Activated CD4-positive, alpha-beta T cell treated with anti-CD3 and anti-CD28 coated beads for 48 hours (primary cell): Measurements from ENCODE around the gene IDH3A.
A peak's percentile ranks its signal among the peaks of the same experiment; 100 is the strongest.

Source experiments
- DNase-seq: peaks from one replicate; pipeline ENCODE4 v3.0.0-alpha.2; 2020

The IDH3A gene

DNA sequence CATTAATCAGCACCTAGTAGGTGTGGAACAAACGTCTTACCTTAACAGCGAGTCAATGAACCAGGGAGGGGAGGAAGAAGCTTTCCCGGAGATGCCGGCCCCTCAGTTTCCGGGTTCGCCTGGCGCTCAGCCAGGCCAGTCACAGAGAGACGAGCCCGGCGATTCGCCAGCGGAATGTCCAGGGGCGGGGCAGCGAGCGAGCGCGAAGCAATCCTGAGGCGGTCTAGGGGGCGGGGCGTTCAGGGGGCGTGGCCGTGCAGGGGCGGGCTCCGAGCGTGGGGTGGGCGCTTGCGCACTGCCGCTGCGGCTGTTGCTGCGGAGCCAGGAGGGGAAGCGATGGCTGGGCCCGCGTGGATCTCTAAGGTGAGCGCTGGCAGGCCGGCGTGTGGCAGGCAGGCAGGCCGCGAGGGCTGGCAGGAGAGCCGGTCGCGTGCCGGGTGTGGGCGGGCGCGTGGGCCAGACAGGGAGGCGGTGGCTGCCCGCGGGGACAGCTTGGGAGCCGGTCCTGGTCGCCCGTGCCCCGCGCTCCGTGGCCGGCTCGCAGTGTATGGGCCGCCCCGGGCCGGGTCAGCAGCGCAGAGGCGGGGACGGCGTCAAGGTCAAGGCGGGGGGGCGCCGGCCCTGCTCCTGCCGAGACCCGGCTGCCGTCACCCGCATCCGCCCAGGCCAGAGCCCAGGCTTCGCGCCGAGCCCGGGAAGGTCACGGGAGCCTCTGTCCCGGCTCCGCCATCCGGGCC lies at the start of gene IDH3A:
Gene IDH3A, plus strand, starts transcription at position 295 of the 737 bp plus-strand sequence. Its CDS starts 42 bp downstream, at position 337.
- peak; percentile 100 for DNase-seq

DNA sequence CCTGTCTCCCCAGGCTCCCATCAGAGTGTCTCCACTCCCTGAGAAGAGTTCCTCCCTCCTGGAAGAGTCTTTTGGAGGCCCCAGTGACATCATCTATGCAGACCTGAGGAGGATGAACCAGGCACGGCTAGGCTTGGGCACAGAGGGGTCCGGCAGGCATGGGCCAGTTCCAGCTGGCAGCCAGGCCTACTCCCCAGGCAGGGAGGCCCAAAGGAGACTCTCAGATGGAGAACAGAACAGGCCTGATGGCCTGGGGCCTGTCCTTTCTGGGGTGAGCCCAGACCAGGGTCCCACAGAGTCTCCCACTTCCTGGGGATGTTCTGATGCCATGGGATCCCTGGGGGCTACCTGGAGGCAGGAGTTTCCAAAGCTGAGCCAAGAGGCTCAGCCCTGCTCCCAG lies 48.3 kb upstream of the IDH3A start:
- no peak for DNase-seq

DNA sequence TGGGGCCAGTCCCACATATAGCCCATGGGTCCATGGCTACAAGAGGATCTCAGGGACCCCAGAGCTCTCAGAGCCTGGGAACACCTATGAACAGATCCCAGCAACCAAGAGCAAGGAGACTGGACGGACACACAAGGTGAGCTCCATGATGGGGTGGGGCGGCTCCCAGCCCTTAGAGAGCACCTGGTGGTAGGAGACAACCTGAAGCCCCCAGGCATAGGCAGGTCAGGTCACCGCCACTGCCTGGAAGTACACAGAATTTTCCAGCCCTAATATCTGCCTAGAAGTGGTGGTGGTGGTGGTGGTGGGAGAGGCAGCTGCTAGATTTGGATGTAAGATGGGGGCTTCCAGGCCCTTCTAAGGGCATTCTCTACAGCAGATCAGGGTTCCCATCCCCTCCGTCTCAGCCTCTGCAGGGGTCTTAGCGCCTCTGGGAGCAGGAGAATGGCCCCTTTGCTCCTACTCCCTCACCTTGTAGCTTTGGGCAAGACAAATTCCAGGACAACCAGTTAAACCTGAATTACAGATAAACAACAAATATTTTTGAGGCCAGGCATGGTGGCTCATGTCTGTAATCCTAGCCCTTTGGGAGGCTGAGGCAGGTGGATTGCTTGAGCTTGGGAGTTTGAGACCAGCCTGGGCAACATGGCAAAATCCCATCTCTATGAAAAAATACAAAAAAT lies 47.6 kb upstream of the IDH3A start:
- no peak for DNase-seq

DNA sequence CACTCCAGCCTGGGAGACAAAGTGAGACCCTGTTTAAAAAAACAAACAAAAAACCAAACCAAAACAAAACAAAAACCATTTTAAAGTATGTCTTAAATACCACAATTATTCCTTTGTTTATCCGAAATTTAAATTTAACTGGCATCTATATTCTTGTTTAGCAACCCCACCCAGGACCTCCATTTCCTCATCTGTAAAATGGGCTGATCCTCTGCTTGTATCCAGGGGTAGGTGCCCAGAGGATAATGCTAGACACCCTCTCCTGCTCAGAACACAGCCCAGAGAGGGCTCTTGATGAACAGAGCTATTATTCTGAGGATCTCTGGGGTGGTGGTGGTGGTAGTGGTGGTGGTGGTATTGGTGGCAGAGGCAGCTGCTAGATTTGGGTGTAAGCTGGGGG lies 47.0 kb upstream of the IDH3A start:
- DNase-seq = no peak

DNA sequence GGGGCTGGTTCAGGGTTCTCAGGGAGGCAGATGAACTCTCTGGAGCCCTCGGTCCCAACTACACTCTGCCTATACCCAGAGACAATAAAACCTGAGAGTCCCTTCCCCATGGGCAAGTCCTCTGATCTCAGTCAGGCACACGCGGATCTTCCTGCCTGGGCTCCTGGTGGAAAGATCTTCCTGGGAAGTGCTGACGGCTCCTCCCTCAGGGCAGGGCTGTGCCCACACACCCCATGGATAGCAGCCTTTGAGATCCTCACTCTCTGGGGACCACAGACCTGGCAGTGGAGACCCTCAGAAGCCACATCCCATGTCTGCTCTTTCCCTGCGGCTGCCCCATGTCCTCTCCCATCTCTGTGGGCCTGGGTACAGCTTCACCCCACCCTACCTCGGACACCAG lies 46.4 kb upstream of the IDH3A start:
- DNase-seq = no peak

DNA sequence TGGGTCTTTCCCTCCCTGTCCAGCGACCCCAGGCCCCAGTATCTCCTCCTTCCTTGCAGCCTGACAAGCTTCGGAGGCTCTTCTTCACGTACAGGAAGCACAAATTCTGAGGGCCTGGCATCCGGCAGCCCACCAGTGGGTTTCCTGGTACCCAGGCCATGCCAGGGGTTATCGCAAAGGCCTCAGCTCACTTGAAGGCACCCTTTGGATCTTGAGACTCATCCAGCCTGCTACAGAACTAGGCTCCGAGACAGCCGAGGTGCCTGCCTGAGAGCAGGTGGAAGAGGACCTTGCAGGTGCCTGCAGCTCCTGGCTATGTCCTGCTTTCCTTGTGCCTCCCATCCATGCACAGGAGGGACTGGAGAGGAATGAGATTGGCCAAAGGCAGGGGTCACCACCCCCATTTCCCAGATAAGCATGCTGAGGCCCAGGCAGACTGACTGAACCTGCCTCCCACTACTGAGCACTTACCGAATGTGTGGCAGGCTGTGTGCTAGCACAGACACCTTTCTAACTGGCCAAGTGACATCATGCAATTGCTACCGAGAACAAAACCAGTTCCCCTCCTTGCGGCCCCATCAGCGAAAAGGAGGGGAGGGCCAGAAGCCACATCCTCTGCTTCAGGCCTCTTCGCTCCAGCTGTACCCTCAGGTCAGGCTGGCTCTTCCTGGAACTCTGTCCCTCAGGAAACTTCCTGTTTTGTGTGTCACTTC lies 45.6 kb upstream of the IDH3A start:
- peak; percentile 75 for DNase-seq

DNA sequence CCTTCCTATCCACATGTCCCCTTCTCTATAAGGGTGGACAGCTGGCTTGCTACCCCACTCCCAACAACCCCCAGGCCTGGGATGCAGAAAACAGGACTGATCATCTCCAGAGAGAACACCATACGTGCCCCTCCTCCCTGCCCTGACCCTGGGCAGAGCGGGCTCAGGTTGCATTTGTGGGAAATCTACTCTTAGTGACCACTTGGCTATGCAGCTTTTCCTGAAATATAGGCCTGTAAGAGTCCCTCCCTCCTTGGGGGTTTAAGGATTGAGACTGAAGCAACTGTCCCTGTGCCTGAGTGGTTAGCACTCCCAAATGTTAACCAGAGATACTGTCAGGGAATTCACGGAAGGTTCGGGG lies 45.1 kb upstream of the IDH3A start:
- no peak for DNase-seq

DNA sequence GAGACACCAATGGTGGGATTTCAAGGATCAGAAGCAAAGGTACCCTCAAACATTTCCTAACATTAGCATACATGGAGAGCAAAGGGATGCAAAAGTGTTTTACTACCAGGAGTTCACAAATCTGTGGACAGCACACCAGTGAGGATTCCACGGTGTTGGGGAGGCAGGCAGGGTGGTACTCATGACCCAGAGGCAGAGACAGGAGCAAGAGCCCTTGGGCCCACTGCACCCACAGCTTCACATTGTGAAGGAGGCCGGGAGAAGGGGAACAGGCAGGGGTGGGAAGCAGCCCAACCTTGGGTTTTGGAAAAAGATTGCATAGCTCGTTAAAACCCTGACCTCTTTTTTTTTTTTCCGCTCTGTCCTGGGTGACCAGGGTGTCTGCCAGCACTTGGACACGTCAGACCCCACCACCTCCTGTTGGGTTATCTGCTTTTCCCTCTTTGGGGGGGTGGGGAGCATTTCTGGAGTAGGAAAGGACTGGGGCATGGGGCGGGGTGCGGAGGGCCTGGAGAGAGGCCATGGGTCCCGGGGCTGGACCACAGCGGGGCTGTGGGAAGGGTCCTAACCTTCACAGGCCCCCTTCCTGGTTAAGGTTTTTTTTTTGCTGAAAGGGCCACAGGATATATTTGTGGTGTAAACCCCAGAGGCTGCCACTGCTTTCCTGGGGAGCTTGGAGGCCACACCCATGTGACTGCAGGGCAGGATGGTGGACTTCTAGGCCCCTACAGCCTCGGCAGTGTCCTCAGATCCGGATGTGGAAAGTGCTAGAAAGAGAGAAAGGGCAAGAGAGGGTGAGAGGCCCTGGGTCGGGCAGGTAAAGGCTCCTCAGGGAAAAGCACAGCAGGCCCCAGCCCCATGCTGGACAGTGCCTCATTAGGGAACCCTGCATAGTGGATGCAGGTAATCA lies 44.3 kb upstream of the IDH3A start:
- DNase-seq = no peak

DNA sequence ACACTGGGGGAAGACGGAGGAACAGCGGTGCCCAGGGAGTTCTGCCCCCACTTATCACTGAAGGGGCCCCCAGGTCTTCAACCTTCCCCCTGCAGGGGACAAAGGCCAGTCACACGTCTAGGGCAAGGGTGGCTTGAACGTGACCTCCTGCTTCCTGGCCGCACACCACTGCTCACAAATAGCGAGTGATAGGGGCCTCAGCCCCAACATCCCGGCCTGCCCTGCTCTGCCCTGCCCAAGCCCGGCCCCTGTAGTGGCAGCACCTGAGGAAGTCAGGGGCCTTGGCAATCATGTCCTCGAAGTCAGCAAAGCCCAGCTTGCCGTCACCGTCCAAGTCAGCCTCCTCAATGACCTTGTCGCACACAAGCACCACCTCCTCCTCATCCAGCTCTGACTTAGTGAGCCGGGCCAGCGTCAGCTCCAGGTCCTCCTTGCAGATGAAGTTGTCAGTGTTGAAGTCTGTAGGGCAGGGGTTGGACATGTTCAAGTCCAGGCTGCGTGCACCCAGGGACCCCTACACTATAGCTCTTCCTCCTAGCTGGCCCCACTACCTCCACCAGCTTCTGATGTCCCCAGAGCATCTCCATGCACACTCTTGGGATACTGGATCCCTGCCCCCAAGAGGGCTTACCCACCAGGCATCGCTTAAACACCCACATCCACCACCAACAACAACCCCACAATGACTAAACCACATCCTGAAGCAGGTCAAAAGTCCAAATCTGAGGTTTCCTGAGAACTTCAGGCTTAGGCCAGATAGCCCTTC lies 43.5 kb upstream of the IDH3A start:
- no peak for DNase-seq

DNA sequence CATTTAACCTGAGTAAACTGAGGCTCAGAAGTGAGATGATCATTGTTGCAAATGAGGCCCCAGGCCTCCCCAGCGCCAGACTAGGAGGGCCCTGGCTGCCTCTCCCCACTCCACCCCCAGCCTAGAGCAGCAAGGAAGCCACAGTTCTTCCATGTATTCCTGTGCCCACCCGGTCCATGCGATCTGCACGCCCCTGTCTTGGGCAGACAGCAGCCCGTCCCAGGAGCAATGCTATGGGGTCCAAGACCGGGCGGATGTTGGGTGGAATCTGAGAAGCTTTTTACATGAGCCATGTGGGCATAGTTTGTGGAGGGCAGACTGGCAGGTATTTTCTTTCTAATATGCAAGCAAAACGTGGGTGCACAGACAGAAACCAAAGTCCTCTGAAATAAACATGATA lies 41.7 kb upstream of the IDH3A start:
- DNase-seq = no peak

DNA sequence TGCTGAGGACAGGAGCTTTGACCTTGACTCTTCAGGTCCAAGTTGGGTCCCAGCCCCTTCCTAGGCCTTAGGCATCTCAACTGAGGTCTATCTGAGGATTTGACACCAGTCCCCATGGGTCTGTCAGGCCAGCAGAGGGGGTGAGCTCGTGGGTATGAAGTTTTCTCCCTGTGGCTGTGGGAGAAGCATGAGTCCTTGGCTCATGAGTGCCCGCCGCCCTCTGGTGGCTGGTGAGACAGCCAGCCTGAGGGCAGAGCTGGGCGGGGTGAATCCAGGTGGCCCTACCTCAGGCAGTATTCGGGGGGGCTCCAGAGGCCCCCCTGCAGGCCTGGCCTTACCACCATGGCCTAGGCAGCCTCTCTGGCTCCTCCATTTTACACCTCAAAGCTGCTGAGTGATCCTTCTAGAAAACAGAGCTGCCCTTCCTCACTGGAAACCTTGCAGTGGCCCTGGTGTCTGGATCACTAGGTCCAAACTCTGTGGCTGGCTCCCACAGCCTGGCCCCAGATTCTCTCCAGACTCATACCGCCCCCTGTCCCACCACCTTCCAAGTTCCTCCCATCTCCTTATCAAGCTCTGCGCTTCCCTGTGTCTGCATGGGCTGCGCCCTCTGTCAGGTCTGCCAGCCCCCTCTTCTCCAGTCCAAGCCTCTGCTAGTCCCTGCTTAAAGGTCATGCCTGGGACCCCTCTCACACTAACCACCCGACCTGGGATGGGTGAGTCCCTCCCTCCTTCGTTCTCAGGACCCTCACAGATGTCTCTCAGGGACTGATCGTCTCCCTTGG lies 40.7 kb upstream of the IDH3A start:
- peak; percentile 89 for DNase-seq

DNA sequence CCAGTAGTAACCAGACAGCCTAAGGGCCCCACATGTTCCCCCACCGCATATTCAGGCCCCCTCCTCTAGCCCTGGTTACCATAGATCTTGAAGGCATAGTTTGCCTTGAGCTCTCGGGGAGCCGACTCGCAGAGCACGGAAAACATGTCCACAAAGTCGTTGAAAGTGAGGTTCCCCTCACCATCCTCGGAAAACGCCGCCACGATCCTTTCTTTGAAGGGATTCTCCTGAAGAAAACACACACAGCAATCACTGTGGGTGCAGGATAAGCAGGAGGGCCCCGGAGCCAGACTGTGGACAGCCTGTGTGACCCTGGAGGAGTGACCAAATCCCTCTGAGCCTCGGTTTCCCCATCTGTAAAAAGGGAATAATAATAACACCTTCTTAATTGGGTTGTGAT lies 40.0 kb upstream of the IDH3A start:
- DNase-seq = no peak

DNA sequence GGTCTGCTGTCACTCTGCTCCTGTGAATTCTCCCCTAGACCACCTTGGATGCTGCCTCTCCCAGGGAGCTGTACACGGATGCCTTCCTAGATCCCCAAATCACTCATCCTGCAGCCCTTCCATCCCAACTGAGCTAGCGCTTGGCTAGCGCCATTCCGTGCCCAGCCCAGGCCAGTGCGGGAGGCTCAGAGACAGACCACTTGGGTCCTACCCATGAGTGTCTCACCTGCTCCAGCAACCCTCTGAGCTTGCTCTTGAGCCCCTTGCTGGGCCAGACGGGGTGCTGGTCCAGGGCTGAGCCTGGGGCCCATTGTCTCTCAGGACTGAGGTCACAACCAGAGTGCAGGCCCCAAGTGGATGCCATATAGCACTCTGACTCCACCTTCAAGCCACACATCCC lies 39.1 kb upstream of the IDH3A start:
- DNase-seq = no peak

DNA sequence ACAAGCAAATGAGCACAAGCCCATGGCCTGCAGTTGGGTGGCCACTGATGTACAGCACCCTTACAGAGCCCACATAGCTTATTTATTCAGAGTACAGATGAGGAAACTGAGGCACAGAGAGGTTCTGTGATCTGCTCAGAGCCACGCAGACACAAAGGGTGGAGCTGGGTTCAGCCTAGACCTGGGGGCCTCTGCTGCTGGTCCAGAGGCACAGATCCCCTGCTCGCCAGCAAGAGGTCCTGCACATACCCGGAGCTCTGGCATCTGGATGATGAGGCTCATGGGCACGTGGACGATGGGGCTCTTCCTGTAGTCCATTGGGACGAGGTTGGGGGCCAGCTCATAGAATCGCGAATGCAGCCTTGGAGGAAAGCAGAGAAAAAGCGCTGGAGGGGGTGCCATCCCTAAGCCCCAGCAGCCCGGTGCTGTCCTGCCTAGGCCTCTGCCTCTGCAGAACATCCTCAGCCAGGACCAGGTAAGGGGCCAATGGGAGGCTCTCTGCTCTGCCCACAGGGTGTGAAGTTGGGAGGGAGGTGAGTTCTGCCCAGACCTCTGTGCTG lies 38.2 kb upstream of the IDH3A start:
- DNase-seq = no peak

DNA sequence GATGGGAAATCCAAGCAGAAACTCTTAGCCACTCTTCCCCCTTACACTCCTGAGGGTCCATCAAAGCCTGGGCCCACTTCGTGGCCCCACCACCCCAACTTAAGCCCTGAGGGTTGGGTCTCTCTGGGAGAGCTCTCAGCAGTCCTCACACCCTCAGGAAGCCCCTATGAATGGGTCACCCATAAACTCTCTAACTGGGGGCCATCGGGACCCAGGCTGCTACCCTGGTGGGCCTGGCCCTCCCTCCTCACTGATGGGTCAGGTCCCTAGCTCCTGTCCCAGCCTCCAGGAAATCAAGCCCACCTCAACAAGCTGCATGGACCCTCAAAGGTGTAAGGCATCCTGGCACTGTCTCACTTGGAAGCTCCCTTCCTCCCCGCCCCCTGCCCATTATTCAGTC lies 37.4 kb upstream of the IDH3A start:
- DNase-seq = no peak

DNA sequence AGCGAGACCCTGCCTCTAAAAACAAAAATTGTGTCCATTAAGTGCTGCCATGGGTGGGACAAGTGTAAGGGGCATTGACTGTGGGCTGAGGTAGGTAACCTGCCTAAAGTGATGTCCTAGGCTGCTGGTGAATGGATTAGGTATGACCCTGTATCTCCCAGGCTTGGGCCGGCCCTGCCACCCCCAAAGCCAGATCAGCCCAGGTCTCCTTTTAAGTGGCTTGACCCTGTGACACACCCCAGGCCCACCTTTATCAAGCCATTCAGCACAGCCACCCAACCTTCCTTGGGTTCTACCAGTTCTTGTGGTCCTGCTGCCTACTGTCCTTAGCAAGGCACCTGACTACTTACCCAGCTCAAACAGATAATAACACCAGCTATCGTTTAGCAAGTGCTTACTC lies 36.6 kb upstream of the IDH3A start:
- DNase-seq = no peak

DNA sequence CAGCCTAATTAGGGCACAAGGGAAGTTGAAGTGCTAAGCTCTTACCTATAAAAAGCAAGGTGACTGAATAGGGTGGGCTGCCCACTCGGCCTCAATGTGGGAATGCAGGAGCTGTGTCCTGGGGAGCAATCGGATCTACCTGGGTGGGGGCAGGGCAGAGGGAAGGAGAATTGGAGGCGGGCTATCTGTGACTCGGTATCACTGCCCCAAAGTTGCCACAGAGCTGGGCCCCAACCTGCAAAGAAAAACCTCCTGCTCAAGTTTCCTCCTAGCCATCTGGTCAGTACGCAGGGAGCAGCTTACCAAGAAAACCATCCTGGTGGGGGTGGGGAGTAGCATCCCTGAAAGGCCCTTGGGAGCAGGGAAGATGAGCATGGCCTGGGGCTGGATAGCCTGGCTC lies 28.6 kb upstream of the IDH3A start:
- DNase-seq = no peak

DNA sequence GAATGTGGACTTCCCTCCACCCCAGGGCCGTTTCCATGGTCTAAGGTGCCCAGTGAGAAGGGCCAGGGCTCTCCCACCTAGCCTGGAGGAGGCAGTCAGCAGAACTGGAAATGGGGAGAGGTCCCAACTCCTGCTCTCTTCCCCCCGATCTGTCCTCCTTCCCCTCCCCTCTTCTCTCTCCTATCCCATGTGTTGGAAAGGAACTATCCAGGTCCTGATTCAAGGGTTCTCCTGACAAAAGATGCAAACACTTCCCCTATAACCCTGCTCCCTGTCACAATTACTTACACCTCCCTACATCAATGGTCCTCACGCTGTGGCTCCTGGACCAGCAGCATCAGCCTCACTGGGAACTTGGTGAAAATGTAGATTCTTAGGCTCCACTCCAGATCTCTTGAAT lies 23.9 kb upstream of the IDH3A start:
- DNase-seq = no peak

DNA sequence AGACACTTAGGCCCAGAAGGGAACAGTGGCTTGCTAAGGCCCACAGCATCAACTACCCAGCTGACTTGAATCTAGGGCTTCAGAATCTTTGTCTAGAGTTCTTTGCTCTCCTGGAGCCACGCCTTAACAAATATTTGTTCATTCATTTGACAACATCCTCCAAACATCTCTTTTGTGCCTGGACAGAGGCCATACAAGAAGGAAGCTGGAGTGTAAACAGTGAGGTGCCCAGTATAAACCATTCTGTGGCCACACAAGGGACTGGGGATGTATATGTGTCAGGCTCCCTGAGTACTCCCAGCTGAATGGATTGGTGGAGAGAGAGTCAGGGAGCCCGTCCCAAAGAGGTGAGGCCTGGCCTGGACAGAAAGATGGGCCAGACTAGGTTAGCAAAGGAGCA lies 21.3 kb upstream of the IDH3A start:
- DNase-seq = no peak

DNA sequence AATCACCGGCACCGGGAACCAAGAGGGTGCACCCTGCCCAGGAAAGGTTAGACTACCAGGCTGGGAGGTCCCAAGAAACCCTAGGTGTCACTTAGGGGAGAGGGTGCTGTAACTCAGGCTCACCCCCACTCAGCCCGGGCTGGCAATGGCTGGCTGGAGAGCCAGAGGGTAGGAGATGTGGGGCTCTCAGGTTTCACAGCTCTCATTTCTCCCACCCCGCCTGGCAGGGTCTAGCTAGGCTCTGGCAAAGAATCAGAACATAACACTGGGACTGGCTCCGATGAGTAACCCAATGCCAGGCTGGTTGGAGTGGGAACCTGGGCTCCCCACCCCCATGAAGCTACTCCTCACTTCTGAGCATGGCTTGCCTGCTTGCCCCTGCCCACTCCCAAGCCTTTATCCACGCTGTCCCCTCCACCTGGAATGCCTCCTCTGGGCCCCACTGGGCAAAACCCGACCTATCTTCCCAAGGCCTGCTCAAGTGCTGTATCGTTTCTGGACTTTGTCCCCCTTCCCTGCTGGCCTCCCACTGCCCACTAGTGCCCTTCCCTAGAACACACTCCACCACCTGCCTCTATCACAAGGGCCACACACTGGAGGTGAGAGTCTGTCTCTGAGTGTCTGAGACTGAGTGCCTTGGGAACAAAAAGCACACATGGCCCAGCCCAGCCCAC lies 19.9 kb upstream of the IDH3A start:
- no peak for DNase-seq
